ENCODE results near the gene LHX2.

LHX2 gene

DNA sequence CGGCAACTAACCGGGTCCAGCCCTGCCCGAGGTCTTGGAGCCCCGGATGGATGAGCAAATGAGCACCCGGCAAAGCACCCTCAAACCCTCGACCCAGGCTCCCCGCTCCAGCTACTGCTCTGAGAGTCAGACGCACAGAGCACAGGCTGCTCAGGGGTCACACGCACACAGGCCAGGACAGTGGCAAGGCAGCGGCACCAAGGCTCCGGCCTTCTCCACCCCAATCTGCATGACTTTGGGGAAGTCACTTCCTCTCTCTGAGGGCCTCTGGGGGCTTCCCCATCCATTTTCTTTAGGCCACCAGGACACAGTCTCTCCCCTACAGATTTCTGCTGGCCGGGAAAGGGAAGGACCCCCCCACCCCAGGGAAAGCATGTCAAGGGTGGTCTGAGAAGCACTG, 18.0 kb downstream of the LHX2 start:
- no peak for DNase-seq (ENCODE audit: low read depth in 1 of 2, low spot score in 1 of 2)

DNA sequence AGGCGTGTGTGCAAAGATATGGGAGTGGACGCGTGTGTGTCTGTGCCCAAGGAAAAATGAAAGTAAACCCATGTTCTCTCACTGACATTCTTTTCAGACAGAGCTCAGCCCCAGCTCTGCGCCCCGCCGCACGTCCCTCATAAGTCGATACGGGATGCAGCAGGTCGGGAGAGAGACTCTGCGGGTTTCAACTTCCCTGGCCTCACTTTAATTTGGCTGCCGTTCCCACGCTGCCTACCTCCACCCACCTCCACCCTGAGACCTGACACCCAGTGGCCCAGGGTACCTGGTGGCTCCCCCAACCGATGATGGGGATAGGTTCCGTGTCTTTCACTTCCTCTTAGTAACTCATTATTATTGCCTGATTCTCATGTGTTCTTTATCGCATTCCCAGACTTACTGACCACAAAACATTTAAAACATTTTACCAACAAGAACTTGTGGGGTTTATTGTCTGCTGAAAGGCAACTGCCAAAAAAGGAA, 19.4 kb downstream of the LHX2 start:
- DNase-seq (ENCODE audit: low read depth in 1 of 2, low spot score in 1 of 2) = no peak

GRCh38 chr9:124032247-124032646, 20.7 kb downstream of the LHX2 start:
- no peak for DNase-seq (ENCODE audit: low read depth in 1 of 2, low spot score in 1 of 2)

GRCh38 chr9:124033348-124033747, 21.8 kb downstream of the LHX2 start:
- no peak for DNase-seq (ENCODE audit: low read depth in 1 of 2, low spot score in 1 of 2)

DNA sequence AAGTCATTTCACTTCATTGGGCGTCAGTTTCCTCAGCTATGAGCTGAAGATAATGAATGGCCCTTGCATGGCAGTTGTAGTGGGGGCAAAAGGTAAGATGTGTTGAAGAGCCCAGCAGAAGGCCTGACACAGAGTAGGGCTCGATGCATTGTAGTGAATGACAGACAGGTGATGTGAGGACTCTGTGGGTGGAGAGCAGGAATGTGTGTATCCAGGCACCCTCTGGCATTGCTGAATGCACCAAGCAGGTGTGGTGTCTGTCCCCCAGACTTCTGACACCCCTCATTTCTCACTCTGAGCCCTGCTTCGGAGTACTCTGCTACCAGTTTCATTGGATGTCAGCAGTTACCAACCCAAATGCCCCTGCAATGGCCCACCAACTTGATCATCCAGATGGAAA, 22.4 kb downstream of the LHX2 start:
- no peak for DNase-seq (ENCODE audit: low read depth in 1 of 2, low spot score in 1 of 2)

- no peak for DNase-seq (ENCODE audit: low read depth in 1 of 2, low spot score in 1 of 2)
Observed at GRCh38 chr9:124035001-124035650, 23.6 kb downstream of the LHX2 start.

DNA sequence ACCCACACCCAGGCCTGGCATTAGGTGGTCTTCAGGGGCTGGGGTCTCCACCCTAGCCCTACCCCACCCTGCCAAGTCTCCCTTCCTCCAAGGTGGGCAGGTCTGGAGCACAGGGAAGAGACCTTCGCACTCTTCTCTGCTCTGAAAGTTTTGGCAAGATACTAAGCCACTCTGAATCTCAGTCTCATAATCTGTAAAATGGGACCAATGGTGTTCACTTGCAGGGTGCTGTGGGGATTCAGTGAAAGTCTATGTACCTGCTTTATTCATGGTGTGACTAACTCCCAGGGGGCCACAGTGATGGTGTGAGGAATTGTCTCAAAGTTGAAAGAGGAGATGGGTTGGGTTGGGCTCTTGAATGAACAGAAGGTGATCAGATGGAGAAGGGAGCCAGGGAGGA, 25.0 kb downstream of the LHX2 start:
- no peak for DNase-seq (ENCODE audit: low read depth in 1 of 2, low spot score in 1 of 2)

GRCh38 chr9:124037790-124038189, 26.2 kb downstream of the LHX2 start:
- no peak for DNase-seq (ENCODE audit: low read depth in 1 of 2, low spot score in 1 of 2)

GRCh38 chr9:124038239-124038638, 26.7 kb downstream of the LHX2 start:
- no peak for DNase-seq (ENCODE audit: low read depth in 1 of 2, low spot score in 1 of 2)

DNA sequence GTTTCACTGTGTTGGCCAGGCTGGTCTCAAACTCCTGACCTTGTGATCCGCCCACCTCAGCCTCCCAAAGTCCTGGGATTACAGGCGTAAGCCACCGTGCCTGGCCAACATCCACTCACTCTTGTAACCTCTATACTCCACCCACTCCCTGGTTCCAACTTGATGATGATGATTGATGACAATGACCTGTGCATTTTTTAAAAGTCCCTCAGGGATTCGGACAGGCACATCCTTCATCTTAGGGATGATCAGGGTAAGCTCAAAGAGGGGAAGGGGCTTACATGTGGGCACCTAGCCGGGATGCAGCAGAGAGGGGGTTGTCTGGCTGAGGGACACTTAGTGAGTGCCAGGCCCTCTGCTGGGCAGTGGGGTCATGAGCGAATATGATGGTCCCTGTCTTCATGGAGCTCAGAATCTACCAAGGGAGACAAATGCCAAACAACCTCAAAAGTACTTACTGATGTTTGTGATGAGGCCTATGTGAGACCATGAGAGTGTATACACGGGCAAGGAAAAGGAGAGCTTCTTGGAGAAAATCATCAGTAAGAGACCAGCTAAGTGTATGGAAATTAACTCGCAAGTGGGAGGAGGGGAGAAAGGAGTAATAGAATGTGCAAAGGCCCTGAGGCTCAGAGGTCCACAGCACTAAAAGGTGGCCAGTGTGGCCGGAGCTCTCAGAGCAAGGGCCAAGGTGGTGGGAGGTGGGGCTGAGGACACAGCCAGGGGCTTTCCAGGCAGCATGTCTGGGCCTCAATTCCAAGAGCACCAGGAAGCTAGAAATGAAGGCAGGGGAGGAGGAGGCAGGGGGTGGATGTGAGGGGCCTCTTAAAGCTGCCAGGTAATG, 27.4 kb downstream of the LHX2 start:
- DNase-seq (ENCODE audit: low read depth in 1 of 2, low spot score in 1 of 2) = no peak

GRCh38 chr9:124040186-124040931, 28.8 kb downstream of the LHX2 start:
- no peak for DNase-seq (ENCODE audit: low read depth in 1 of 2, low spot score in 1 of 2)

DNA sequence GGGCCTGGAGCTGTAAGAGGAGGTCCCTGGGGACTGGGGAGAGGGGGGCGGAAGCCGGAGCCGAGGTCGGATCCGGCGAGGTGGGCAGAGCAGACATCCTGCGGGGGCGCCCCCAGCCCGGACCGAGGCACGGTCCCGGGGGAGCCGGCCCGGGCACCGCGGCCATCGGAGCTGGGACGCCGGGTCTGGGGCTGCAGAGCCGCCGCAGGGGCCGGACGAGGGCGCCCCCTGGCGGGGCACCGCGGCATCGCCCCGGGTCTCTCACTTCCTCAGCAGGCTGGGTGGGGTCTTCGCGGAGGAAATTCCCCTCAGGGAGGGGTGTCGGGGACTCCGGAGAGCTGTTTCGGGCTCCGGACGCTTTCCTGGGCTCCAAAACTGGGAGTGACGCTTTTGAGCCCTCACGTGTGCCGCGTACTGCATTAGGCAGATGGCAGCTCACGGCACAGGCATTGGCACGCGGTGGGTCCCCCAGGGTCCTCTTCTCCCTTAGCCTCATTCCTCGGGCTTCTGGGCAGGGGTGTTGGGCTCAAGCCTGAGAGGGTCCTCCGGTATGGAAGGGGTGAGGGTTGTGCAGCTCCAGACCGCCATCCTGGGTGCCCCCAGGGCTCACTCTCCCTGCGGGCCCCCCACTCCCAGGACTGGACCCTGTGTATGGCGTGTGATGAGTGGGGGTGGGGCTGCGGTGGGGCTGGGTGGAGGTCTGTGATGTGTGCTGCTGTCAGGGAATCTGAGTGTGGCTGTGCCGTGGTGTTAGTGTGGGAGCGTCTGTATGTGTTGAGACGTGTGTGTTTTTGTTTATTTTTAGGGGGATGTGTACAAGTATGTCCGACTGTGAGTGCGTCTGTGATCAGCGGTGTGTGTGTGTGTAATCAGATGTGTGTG, 29.6 kb downstream of the LHX2 start:
- DNase-seq (ENCODE audit: low read depth in 1 of 2, low spot score in 1 of 2) = peak in 1 of 2 donors; percentile 19

- no peak for DNase-seq (ENCODE audit: low read depth in 1 of 2, low spot score in 1 of 2)
Observed at GRCh38 chr9:124041817-124042116, 30.2 kb downstream of the LHX2 start.

DNA sequence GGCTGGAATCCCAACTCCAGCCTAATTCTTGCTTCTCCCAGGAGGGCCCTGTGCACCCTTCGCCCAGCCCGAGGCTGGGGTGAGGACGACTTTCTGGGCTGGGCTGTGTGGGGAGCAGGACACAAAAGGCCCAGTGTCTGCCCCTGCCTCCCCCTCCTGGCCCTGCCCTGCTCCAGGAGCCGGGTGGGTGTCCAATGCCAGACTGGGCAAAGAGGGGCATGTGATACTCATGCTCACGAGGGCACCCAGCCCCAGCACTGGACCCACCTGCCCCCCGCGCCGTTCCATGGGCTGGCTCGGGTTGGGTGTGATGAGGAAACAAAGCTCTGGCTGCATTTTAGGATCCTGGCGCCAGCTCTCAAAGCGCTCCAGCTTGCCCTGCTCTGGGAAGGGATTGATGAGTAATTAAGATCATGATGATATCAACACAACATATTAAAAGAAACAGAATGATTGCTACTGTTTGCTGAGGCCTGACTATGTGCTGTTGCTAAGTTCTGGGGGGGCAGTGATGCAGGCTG, 30.7 kb downstream of the LHX2 start:
- no peak for DNase-seq (ENCODE audit: low read depth in 1 of 2, low spot score in 1 of 2)

GRCh38 chr9:124044448-124044847, 32.9 kb downstream of the LHX2 start:
- no peak for DNase-seq (ENCODE audit: low read depth in 1 of 2, low spot score in 1 of 2)

DNA sequence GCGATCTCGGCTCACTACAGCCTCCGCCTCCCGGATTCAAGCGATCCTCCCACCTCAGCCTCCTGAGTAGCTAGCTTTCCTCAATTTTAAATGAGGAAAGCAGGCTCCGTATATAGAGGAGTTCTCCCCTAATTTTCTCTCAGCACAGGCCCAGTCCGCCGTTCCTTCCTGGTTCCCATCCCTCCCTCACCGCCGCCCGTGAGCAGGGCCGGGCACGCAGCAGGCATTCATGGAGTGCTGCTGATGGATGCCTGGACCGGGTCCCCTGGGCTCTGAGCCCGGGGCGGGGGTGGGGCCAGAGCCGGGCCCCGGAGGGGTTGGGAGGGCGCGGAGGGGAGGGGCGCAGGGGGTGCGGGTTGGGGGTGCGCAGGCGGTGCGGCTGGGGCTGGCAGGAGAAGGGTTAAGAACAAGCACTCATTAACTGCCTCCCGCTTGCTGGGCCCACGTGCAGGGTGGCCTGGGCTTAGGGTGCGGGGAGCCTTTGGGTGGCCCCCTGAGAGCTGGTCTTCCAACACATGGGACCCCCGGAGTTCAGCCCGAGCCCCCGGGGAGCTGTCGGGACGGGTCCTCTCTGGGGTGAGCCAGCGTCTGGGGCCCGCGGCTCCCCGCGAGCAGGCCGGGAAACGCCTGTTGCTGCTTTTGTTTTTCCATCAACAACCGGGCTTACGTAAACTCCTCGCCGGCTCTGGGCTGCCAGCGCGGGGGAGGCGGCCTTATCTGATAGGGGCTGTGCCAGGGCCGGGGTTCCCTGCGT, 33.7 kb downstream of the LHX2 start:
- no peak for DNase-seq (ENCODE audit: low read depth in 1 of 2, low spot score in 1 of 2)

GRCh38 chr9:124045830-124046177, 34.2 kb downstream of the LHX2 start:
- no peak for DNase-seq (ENCODE audit: low read depth in 1 of 2, low spot score in 1 of 2)

- no peak for DNase-seq (ENCODE audit: low read depth in 1 of 2, low spot score in 1 of 2)
Observed at GRCh38 chr9:124046189-124046588, 34.6 kb downstream of the LHX2 start.

DNA sequence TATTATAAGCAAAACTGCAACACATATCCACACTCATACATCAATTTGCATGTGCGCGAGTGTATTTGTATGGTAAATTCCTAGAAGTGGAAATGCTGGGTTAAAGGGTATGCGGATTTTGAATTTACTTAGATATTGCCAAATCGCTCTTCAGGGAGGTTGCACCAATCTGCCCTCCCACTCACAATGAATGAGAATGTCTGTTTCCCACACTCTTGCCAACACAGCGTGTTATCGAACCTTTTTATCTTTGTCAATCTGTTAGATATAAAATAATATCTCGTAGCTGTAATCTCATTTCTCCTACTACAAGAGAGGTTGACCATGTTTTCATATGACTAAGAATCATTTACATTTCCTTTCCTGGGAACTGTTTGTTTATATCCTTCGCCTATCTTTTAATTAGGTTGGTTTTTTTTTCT, 35.7 kb downstream of the LHX2 start:
- no peak for DNase-seq (ENCODE audit: low read depth in 1 of 2, low spot score in 1 of 2)

GRCh38 chr9:124050955-124051354, 39.4 kb downstream of the LHX2 start:
- no peak for DNase-seq (ENCODE audit: low read depth in 1 of 2, low spot score in 1 of 2)

Measured in activated T-helper 1 cell treated with anti-CD3 and anti-CD28 coated beads, Interleukin-2, amount 50 U/mL, for 16 hours (primary cell).